Caco-2 (cell line): ENCODE results near the gene PDE2A. TPM values are rescaled to one million over a fixed set of nuclear protein-coding genes. Genes with fewer than 3 reads are reported as not detected.
A peak's percentile ranks its signal among the peaks of the same experiment; 100 is the strongest.

Source experiments
- BruUV-seq: library from RNA; stranded (reverse); fragments of 400-500 nt; replicated peaks from 2 replicates; lab custom pipeline; 2021; lab: Mats Ljungman, UMichigan
- CTCF ChIA-PET: fragments of 300-600 bp; sonication (Branson Sonifier 250); formaldehyde crosslinking; loops from one replicate; lab custom pipeline; 2022; ENCODE audit warnings: antibody characterized with exemption; lab: Charles Lee
- POLR2A ChIA-PET: fragments of 300-600 bp; sonication (Branson Sonifier 250); formaldehyde crosslinking; loops from one replicate; lab custom pipeline; 2022; ENCODE audit warnings: antibody characterized with exemption; lab: Charles Lee
- DNase-seq, 2 experiments: peaks; one replicate each; pipeline versions ENCODE4 v3.0.0 to v3.0.0-alpha.2; 2020 to 2022
- H3K27me3 ChIP-seq: replicated peaks from 2 replicates; pipeline ENCODE4 v1.6.0; 2011; ENCODE audit warnings: low read length; ENCODE audit not compliant: control insufficient read depth, insufficient read depth
- H3K36me3 ChIP-seq: 2 replicates; pipeline ENCODE4 v1.5.1; 2011; ENCODE audit warnings: low read length; ENCODE audit not compliant: control insufficient read depth, insufficient read depth
- H3K4me1 ChIP-seq: fragments of 250-450 bp; sonication (Bioruptor Pico); 2 replicates; pipeline ENCODE4 v1.5.1; 2020; ENCODE audit warnings: mild to moderate bottlenecking
- H3K4me3 ChIP-seq: 2 replicates; pipeline ENCODE4 v1.5.1; 2011; ENCODE audit warnings: low read depth, mild to moderate bottlenecking, control low read depth, low read length
- H3K9me3 ChIP-seq: fragments of 250-450 bp; sonication (Bioruptor Pico); 2 replicates; pipeline ENCODE4 v1.5.1; 2020; ENCODE audit warnings: mild to moderate bottlenecking, moderate library complexity
- H3K27ac Mint-ChIP-seq: one replicate; pipeline ENCODE4 v1.8.0; 2022; ENCODE audit warnings: mixed read lengths; ENCODE audit not compliant: unreplicated experiment
- H3K27me3 Mint-ChIP-seq: one replicate; pipeline ENCODE4 v1.8.0; 2022; ENCODE audit warnings: mixed read lengths; ENCODE audit not compliant: insufficient read depth, unreplicated experiment
- H3K36me3 Mint-ChIP-seq: one replicate; pipeline ENCODE4 v1.8.0; 2022; ENCODE audit warnings: mild to moderate bottlenecking, mixed read lengths; ENCODE audit not compliant: insufficient read depth, unreplicated experiment
- H3K4me1 Mint-ChIP-seq: one replicate; pipeline ENCODE4 v1.8.0; 2022; ENCODE audit warnings: low read depth, mixed read lengths; ENCODE audit not compliant: unreplicated experiment
- H3K4me3 Mint-ChIP-seq: one replicate; pipeline ENCODE4 v1.8.0; 2022; ENCODE audit warnings: mild to moderate bottlenecking, moderate library complexity, mixed read lengths; ENCODE audit not compliant: unreplicated experiment
- H3K9me3 Mint-ChIP-seq: one replicate; pipeline ENCODE4 v1.8.0; 2022; ENCODE audit warnings: mixed read lengths; ENCODE audit not compliant: unreplicated experiment
- intact Hi-C: fragments of 100-400 bp; cut with micrococcal nuclease; formaldehyde crosslinking; loops from one replicate; pipeline ENCODE4 v1.10.0; 2022; ENCODE audit not compliant: unreplicated experiment
- total RNA-seq: library from RNA; stranded (reverse); gene quantifications from 2 replicates; pipeline ENCODE4 v1.2.3, GENCODE V29; 2022
- TF ChIP-seq, protein P1 (sequence below), 2 experiments: fragments of 200-600 bp in 1 of 2; IDR thresholded peaks; 1 replicate in 1 of 2; 2 replicates in 1 of 2; pipeline versions ENCODE4 v1.5.1 to v1.8.0; 2011 to 2022; ENCODE audit warnings: antibody characterized with exemption in 1 of 2, control low read depth in 1 of 2, inconsistent platforms in 1 of 2, low read depth in 1 of 2, low read length in 1 of 2, mild to moderate bottlenecking in 1 of 2, moderate library complexity in 1 of 2; ENCODE audit not compliant: insufficient read depth in 1 of 2, severe bottlenecking in 1 of 2, unreplicated experiment in 1 of 2

Gene PDE2A
- total RNA-seq, 1 experiment from 2014 or later, result 1.4 TPM

DNA sequence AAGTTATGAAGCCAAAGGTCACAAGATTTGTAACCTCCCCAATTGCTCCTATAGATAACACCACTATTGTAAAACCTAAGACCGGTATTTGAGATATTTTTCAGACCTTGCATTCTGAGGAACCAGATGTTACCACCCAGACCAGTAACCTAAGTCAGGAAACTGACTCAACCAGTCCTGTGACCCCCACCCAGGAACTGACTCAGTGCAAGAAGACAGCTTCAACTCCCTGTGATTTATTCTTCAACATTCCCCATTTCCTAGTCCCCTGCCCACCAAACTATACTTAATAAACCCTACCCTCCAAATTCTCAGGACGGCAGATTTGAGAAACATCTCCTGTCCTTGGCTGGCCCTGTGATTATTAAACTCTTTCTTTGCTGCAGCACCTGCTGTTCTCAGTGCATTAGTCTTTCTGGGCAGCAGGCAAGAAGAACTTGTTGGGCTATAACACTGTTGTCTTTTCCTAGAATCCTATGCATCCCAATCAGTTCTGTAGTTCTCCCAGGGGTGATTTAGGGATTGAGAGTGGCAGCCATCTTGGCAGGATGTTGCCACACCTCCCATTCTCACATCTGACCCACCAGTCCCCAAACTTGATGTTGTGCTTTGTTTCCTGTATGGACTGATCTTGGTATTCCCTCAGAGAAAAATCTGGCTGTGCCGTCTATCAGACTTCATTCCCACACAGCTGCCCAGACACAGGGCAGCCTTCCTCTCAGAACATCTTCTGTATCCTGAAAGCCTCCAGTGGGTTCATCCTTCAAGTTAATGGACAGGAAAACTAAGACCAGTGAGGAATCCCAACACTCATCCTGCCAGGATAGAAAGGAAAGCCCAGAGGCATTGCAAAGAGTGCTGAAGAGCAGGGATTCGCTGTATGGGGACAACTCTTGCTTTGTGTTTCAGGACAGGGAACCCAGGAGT lies 104.0 kb downstream of the PDE2A start:
- peak overlapping the region; percentile 22 for H3K4me3 Mint-ChIP-seq
- intact Hi-C loops, result no loop called here
- peak overlapping the region; percentile 88 for H3K27ac Mint-ChIP-seq
- Histone ChIP-seq H3K4me3 (no peak overlapping the region), H3K36me3 (no peaks in the 10 kb centered on the region), H3K4me1 (peaks cover 63% of the 10 kb centered on the region), H3K9me3 (no peaks in the 10 kb centered on the region), H3K27me3 (no peaks in the 10 kb centered on the region)
- no peaks in the 10 kb centered on the region for H3K27me3 Mint-ChIP-seq
- H3K4me1 Mint-ChIP-seq, result peaks cover 57% of the 10 kb centered on the region
- peak; percentile 78 to 86 for DNase-seq
- TF ChIP-seq, protein P1, sequence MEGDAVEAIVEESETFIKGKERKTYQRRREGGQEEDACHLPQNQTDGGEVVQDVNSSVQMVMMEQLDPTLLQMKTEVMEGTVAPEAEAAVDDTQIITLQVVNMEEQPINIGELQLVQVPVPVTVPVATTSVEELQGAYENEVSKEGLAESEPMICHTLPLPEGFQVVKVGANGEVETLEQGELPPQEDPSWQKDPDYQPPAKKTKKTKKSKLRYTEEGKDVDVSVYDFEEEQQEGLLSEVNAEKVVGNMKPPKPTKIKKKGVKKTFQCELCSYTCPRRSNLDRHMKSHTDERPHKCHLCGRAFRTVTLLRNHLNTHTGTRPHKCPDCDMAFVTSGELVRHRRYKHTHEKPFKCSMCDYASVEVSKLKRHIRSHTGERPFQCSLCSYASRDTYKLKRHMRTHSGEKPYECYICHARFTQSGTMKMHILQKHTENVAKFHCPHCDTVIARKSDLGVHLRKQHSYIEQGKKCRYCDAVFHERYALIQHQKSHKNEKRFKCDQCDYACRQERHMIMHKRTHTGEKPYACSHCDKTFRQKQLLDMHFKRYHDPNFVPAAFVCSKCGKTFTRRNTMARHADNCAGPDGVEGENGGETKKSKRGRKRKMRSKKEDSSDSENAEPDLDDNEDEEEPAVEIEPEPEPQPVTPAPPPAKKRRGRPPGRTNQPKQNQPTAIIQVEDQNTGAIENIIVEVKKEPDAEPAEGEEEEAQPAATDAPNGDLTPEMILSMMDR (IDR thresholded peaks at IDR 0.05; ENCODE audit: insufficient read depth in 1 of 2, low read depth in 1 of 2, low read length in 1 of 2, severe bottlenecking in 1 of 2, unreplicated experiment in 1 of 2), result no peak
- H3K36me3 Mint-ChIP-seq, result no peaks in the 10 kb centered on the region
- H3K9me3 Mint-ChIP-seq, result peaks cover 20% of the 10 kb centered on the region
- TSS peak; percentile 41 for BruUV-seq
- CTCF ChIA-PET, result no interaction called here
- POLR2A ChIA-PET, result no interaction called here

DNA sequence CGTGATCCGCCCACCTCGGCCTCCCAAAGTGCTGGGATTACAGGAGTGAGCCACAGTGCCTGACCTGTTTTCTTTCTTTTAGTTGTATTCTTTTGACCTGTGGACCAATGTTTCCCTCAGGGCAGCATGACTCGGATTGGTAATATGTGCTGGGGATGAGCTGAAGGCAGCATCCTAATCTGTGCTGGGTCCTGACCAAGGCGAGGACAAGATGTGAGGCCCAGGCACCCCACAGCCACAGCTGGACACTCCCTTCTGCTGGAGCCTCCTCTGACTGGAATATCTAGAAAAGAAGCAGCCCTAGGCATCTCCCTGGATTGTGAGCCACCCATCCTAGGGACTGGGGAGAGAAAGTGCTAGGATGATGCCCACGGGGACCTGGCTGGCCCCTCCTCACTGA lies 105.4 kb downstream of the PDE2A start:
- intact Hi-C loops, result no loop called here
- Histone ChIP-seq H3K36me3 (no peaks in the 10 kb centered on the region), H3K4me3 (no peak overlapping the region), H3K27me3 (no peaks in the 10 kb centered on the region), H3K9me3 (no peaks in the 10 kb centered on the region), H3K4me1 (peaks cover 63% of the 10 kb centered on the region)
- DNase-seq, result no peak
- Mint-ChIP-seq H3K9me3 (peaks cover 20% of the 10 kb centered on the region), H3K27ac (peak overlapping the region; percentile 27), H3K4me1 (peaks cover 44% of the 10 kb centered on the region), H3K36me3 (no peaks in the 10 kb centered on the region), H3K27me3 (no peaks in the 10 kb centered on the region), H3K4me3 (no peak overlapping the region)
- CTCF ChIA-PET, result no interaction called here
- POLR2A ChIA-PET, result no interaction called here
- BruUV-seq, result no TSS peak
- TF ChIP-seq, protein P1 (IDR thresholded peaks at IDR 0.05; ENCODE audit: insufficient read depth in 1 of 2, low read depth in 1 of 2, low read length in 1 of 2, severe bottlenecking in 1 of 2, unreplicated experiment in 1 of 2), result no peak

DNA sequence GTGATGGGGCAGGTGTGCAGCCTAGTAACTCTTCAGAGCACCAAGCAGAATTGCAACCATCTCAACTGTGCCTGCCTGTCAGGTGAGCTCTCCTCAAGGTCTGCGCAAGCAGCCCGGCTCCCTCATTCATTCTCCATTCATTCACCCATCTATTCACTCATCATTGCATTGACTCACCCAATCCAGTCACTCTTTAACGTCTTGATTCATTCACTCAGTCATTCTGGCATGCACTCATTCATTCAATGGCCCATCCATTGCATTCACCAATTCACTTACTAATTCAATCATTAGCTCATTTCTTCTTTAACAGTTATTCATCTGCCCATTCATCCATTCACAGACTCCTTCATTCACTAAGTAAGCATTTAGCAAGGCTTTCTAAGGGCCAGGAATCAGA lies 111.8 kb downstream of the PDE2A start:
- ChIA-PET CTCF (interaction anchor here (3.1 kb wide), 1 partner anchor 91 kb away, joined by 12 read pairs; no protein-coding TSS in a partner anchor), POLR2A (no interaction called here)
- H3K9me3 Mint-ChIP-seq, result peaks cover 9% of the 10 kb centered on the region
- Histone ChIP-seq H3K27me3 (no peaks in the 10 kb centered on the region), H3K4me1 (peaks cover 13% of the 10 kb centered on the region), H3K9me3 (no peaks in the 10 kb centered on the region), H3K36me3 (no peaks in the 10 kb centered on the region), H3K4me3 (no peak overlapping the region)
- intact Hi-C loops, result no loop called here
- TF ChIP-seq, protein P1 (IDR thresholded peaks at IDR 0.05; ENCODE audit: insufficient read depth in 1 of 2, low read depth in 1 of 2, low read length in 1 of 2, severe bottlenecking in 1 of 2, unreplicated experiment in 1 of 2), result no peak
- DNase-seq, result no peak
- H3K27me3 Mint-ChIP-seq, result no peaks in the 10 kb centered on the region
- no peak overlapping the region for H3K27ac Mint-ChIP-seq
- no peak overlapping the region for H3K4me3 Mint-ChIP-seq
- no TSS peak for BruUV-seq
- H3K36me3 Mint-ChIP-seq, result no peaks in the 10 kb centered on the region
- peaks cover 6% of the 10 kb centered on the region for H3K4me1 Mint-ChIP-seq
